Omental fat pad (tissue), 4 donors: Measurements from ENCODE around the gene LIN37. TPM values are rescaled to one million over a fixed set of nuclear protein-coding genes. Genes with fewer than 3 reads are reported as not detected.

Experiments used
- ATAC-seq: fragments of 150-250 bp; one replicate; pipeline ENCODE4 v1.9.1; 2016; ENCODE audit warnings: mild to moderate bottlenecking, moderate library complexity; ENCODE audit not compliant: low FRiP score
- DNase-seq: peaks from one replicate; pipeline ENCODE4 v3.0.0-alpha.2; 2019; ENCODE audit warnings: low spot score
- total RNA-seq, 4 donors: library from RNA; depleted of rRNA; stranded (reverse); fragments of >200 nt; gene quantifications; one replicate each; pipeline ENCODE4 v1.1.0, GENCODE V29; 2016
- TF ChIP-seq, protein P1 (sequence below), 3 donors: fragments of 450-650 bp; IDR thresholded peaks; one replicate each; pipeline ENCODE4 v1.5.1; 2016 to 2017; ENCODE audit warnings: antibody characterized with exemption in 3 of 3, mild to moderate bottlenecking in 3 of 3, moderate library complexity in 2 of 3

Gene LIN37
- total RNA-seq, 4 donors from 2014 or later = 11.3 to 18.3 (median 15.6) TPM

- TF ChIP-seq, protein P1, sequence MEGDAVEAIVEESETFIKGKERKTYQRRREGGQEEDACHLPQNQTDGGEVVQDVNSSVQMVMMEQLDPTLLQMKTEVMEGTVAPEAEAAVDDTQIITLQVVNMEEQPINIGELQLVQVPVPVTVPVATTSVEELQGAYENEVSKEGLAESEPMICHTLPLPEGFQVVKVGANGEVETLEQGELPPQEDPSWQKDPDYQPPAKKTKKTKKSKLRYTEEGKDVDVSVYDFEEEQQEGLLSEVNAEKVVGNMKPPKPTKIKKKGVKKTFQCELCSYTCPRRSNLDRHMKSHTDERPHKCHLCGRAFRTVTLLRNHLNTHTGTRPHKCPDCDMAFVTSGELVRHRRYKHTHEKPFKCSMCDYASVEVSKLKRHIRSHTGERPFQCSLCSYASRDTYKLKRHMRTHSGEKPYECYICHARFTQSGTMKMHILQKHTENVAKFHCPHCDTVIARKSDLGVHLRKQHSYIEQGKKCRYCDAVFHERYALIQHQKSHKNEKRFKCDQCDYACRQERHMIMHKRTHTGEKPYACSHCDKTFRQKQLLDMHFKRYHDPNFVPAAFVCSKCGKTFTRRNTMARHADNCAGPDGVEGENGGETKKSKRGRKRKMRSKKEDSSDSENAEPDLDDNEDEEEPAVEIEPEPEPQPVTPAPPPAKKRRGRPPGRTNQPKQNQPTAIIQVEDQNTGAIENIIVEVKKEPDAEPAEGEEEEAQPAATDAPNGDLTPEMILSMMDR (IDR thresholded peaks at IDR 0.05) = no peak
- no peak for DNase-seq
- ATAC-seq = no peak
These were observed 36.3 kb downstream of the LIN37 start for GRCh38 chr19:35784503-35785338.

- TF ChIP-seq, protein P1 (IDR thresholded peaks at IDR 0.05) = no peak
- DNase-seq = no peak
- ATAC-seq = no peak
These were observed 36.9 kb downstream of the LIN37 start for GRCh38 chr19:35785339-35785627.

- ATAC-seq (no peak), DNase-seq (no peak)
- TF ChIP-seq, protein P1 (IDR thresholded peaks at IDR 0.05) = no peak
These were observed 38.2 kb downstream of the LIN37 start for GRCh38 chr19:35786299-35787160.

GRCh38 chr19:35787227-35787799, 38.9 kb downstream of the LIN37 start:
- no peak for ATAC-seq
- TF ChIP-seq, protein P1 (IDR thresholded peaks at IDR 0.05) = no peak
- no peak for DNase-seq

- DNase-seq = no peak
- ATAC-seq = no peak
- TF ChIP-seq, protein P1 (IDR thresholded peaks at IDR 0.05) = no peak
These were observed 40.0 kb downstream of the LIN37 start for GRCh38 chr19:35788205-35788960.

GRCh38 chr19:35789195-35789977, 41.0 kb downstream of the LIN37 start:
- DNase-seq (no peak), ATAC-seq (no peak)
- TF ChIP-seq, protein P1 (IDR thresholded peaks at IDR 0.05) = no peak
